Natural killer cell (primary cell): Measurements from ENCODE around the gene TBC1D7. TPM values are rescaled to one million over a fixed set of nuclear protein-coding genes. Genes with fewer than 3 reads are reported as not detected.

Source experiments
- ATAC-seq, 3 donors: fragments of 150-1000 bp in 2 of 3; fragments of 200-7000 bp in 1 of 3; cut with Tn5 transposase; 1 replicate in 1 of 3; 2 replicates in 2 of 3; pipeline ENCODE4 v1.10.0; 2021; ENCODE audit warnings: mild to moderate bottlenecking in 2 of 3, moderate library complexity in 2 of 3
- DNase-seq, 2 donors: peaks; one replicate each; pipeline versions ENCODE4 v3.0.0 to v3.0.0-alpha.2; 2013 to 2021; ENCODE audit warnings: mixed read lengths in 1 of 2
- H3K27ac ChIP-seq: one replicate; pipeline ENCODE4 v1.5.1; 2013; ENCODE audit warnings: mild to moderate bottlenecking, low read length
- H3K27me3 ChIP-seq: one replicate; pipeline ENCODE4 v1.6.1; 2013; ENCODE audit warnings: low read length; ENCODE audit not compliant: control insufficient read depth, insufficient read depth
- H3K36me3 ChIP-seq: one replicate; pipeline ENCODE4 v1.6.1; 2013; ENCODE audit warnings: low read length; ENCODE audit not compliant: control insufficient read depth, insufficient read depth
- H3K4me1 ChIP-seq: one replicate; pipeline ENCODE4 v1.6.1; 2013; ENCODE audit warnings: low read length; ENCODE audit not compliant: control insufficient read depth, insufficient read depth
- H3K4me3 ChIP-seq: one replicate; pipeline ENCODE4 v1.5.1; 2013; ENCODE audit warnings: low read length
- H3K9me3 ChIP-seq: one replicate; pipeline ENCODE4 v1.6.1; 2013; ENCODE audit warnings: low read length; ENCODE audit not compliant: control insufficient read depth, insufficient read depth
- H3K27ac Mint-ChIP-seq, 2 donors: one replicate each; pipeline ENCODE4 v1.8.0; 2022; ENCODE audit warnings: mild to moderate bottlenecking in 2 of 2, mixed read lengths in 2 of 2, moderate library complexity in 1 of 2
- H3K27me3 Mint-ChIP-seq, 2 donors: one replicate each; pipeline ENCODE4 v1.8.0; 2022; ENCODE audit warnings: low read depth in 2 of 2, mixed read lengths in 2 of 2
- H3K36me3 Mint-ChIP-seq: one replicate; pipeline ENCODE4 v1.8.0; 2022; ENCODE audit warnings: mixed read lengths
- H3K4me1 Mint-ChIP-seq, 2 donors: one replicate each; pipeline ENCODE4 v1.8.0; 2022; ENCODE audit warnings: mixed read lengths in 2 of 2
- H3K4me3 Mint-ChIP-seq: one replicate; pipeline ENCODE4 v1.8.0; 2022; ENCODE audit warnings: mild to moderate bottlenecking, moderate library complexity, mixed read lengths
- H3K9me3 Mint-ChIP-seq, 2 donors: one replicate each; pipeline ENCODE4 v1.8.0; 2022; ENCODE audit warnings: mixed read lengths in 2 of 2
- CTCF ChIP-seq: fragments of 200-600 bp; IDR thresholded peaks from one replicate; pipeline ENCODE4 v1.8.0; 2022; ENCODE audit warnings: antibody characterized with exemption
- WGBS: methylation state at CpG from one replicate; pipeline ENCODE4 v1.1.7; 2013; ENCODE audit warnings: missing lambda C conversion rate; ENCODE audit not compliant: insufficient coverage; 5-methylcytosine and 5-hydroxymethylcytosine counted together
- intact Hi-C: fragments of 100-400 bp; cut with micrococcal nuclease; formaldehyde crosslinking; loops from one replicate; pipeline ENCODE4 v1.14.2; 2022
- total RNA-seq, 4 donors: library from RNA; stranded (reverse); fragments of 120-200 nt in 1 of 4; gene quantifications; one replicate each; pipeline versions ENCODE4 v1.2.3 to v1.2.4, GENCODE V29; 2013 to 2022

Gene TBC1D7
- total RNA-seq, 3 donors from 2014 or later (not counting 1 experiment from before 2014, with no cell fraction given): 20.1 to 29.7 (median 24.3) TPM

GRCh38 chr6:13290335-13290734 lies 38.0 kb downstream of the TBC1D7 start:
- Mint-ChIP-seq H3K4me3 (no peak overlapping the region), H3K27me3 (no peaks in the 10 kb centered on the region), H3K9me3 (no peaks in the 10 kb centered on the region), H3K36me3 (peaks cover 15% of the 10 kb centered on the region), H3K27ac (no peak overlapping the region), H3K4me1 (peaks cover 0 to 8% of the 10 kb centered on the region in 2 donors)
- Histone ChIP-seq H3K4me1 (no peaks in the 10 kb centered on the region), H3K36me3 (peaks cover 25% of the 10 kb centered on the region), H3K27ac (no peak overlapping the region), H3K27me3 (no peaks in the 10 kb centered on the region), H3K4me3 (no peak overlapping the region), H3K9me3 (peaks cover 8% of the 10 kb centered on the region)
- TF ChIP-seq CTCF: no peak
- ATAC-seq: no peak
- DNase-seq: no peak
- intact Hi-C loops: no loop called here
- no CpG with 5 or more reads among the region's 2 CpGs for WGBS

- peaks cover 20% of the 10 kb centered on the region for H3K36me3 ChIP-seq
- Mint-ChIP-seq H3K9me3 (no peaks in the 10 kb centered on the region), H3K4me3 (no peak overlapping the region)
These were observed 38.5 kb downstream of the TBC1D7 start for GRCh38 chr6:13289789-13290318.

GRCh38 chr6:13288969-13289391 lies 39.4 kb downstream of the TBC1D7 start:
- H3K36me3 Mint-ChIP-seq: peaks cover 1% of the 10 kb centered on the region
- no peaks in the 10 kb centered on the region for H3K9me3 Mint-ChIP-seq

More at GRCh38 chr6:13289789-13290318, 38.5 kb downstream of the TBC1D7 start:
- ATAC-seq: no peak
- no peak for DNase-seq
- no peaks in the 10 kb centered on the region for H3K27me3 Mint-ChIP-seq
- TF ChIP-seq CTCF: no peak
- Histone ChIP-seq H3K9me3 (peaks cover 8% of the 10 kb centered on the region), H3K27ac (no peak overlapping the region), H3K4me1 (no peaks in the 10 kb centered on the region), H3K27me3 (no peaks in the 10 kb centered on the region), H3K4me3 (no peak overlapping the region)
- H3K27ac Mint-ChIP-seq: no peak overlapping the region
- H3K4me1 Mint-ChIP-seq: peaks cover 0 to 4% of the 10 kb centered on the region in 2 donors
- 97% methylated on average over 7 of the region's 9 CpGs for WGBS
- intact Hi-C loops: no loop called here
- H3K36me3 Mint-ChIP-seq: peaks cover 10% of the 10 kb centered on the region

More at GRCh38 chr6:13288969-13289391, 39.4 kb downstream of the TBC1D7 start:
- no peaks in the 10 kb centered on the region for H3K4me1 Mint-ChIP-seq
- intact Hi-C loops: no loop called here
- no peaks in the 10 kb centered on the region for H3K4me1 ChIP-seq
- no peak overlapping the region for H3K4me3 Mint-ChIP-seq
- peaks cover 12% of the 10 kb centered on the region for H3K36me3 ChIP-seq
- no peaks in the 10 kb centered on the region for H3K27me3 Mint-ChIP-seq
- no peak overlapping the region for H3K27ac ChIP-seq
- no peaks in the 10 kb centered on the region for H3K27me3 ChIP-seq
- no peak overlapping the region for H3K4me3 ChIP-seq
- WGBS: 89% methylated on average over 13 of the region's 13 CpGs
- peaks cover 8% of the 10 kb centered on the region for H3K9me3 ChIP-seq
- no peak for ATAC-seq
- no peak for DNase-seq
- no peak for TF ChIP-seq CTCF
- no peak overlapping the region for H3K27ac Mint-ChIP-seq
